GM10248 (cell line): ENCODE data around the gene GNAS-AS1.

Experiments used
- CTCF ChIA-PET: fragments of 300-600 bp; sonication (Branson Sonifier 250); formaldehyde crosslinking; extraction: SDS; loops from one replicate; lab custom pipeline; 2021; ENCODE audit warnings: antibody characterized with exemption; lab: Yijun Ruan, JAX
- POLR2A ChIA-PET: fragments of 350-650 bp; sonication (Branson Sonifier 250); formaldehyde crosslinking; extraction: SDS; loops from one replicate; lab custom pipeline; 2020; ENCODE audit warnings: antibody characterized with exemption; lab: Yijun Ruan, JAX
- DNase-seq: peaks from one replicate; pipeline ENCODE4 v3.0.0; 2012; ENCODE audit errors: extremely low spot score
- CTCF ChIP-seq: IDR thresholded peaks from 2 replicates; pipeline ENCODE4 v1.5.1; 2012; ENCODE audit warnings: mild to moderate bottlenecking, low read depth; ENCODE audit errors: extremely low read depth, missing control alignments, control extremely low read depth

Gene GNAS-AS1

GRCh38 chr20:58810116-58810878 is 40.4 kb downstream of the GNAS-AS1 start:
- DNase-seq, result no peak
- ChIA-PET POLR2A (no interaction called here), CTCF (no interaction called here)
- TF ChIP-seq CTCF, result no peak

- ChIA-PET POLR2A (no interaction called here), CTCF (no interaction called here)
- TF ChIP-seq CTCF, result no peak
- DNase-seq, result no peak
Observed at GRCh38 chr20:58808271-58809046, 42.2 kb downstream of the GNAS-AS1 start.

GRCh38 chr20:58807801-58808200 is 42.9 kb downstream of the GNAS-AS1 start:
- DNase-seq, result no peak
- CTCF ChIA-PET, result no interaction called here
- TF ChIP-seq CTCF, result no peak
- POLR2A ChIA-PET, result no interaction called here

GRCh38 chr20:58803533-58803932 is 47.2 kb downstream of the GNAS-AS1 start:
- TF ChIP-seq CTCF, result no peak
- DNase-seq, result no peak
- CTCF ChIA-PET, result no interaction called here
- POLR2A ChIA-PET, result no interaction called here

DNA sequence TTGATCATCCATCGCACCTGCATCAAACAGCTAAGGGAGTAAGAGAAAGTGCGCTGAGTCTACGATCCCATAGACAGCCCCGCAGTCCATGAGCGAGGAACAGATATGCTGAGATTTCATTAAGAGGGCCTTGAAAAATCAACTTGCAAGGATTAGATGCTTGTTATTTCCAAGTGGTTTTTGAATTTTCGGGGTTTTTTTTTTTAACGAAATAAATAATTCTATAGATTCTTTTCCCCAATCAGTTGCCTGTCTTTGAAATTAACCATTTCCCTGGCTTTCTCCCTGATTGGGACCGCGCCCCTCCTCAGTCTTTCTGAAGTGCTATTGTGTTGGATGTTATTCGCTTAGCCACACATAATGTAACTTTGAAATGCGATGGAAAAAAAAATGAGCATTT is 48.6 kb downstream of the GNAS-AS1 start:
- CTCF ChIA-PET, result interaction anchor here (0.8 kb wide), 1 partner anchor 11 kb away, joined by 3 read pairs; no protein-coding TSS in a partner anchor
- POLR2A ChIA-PET, result no interaction called here
- no peak for TF ChIP-seq CTCF
- no peak for DNase-seq

DNA sequence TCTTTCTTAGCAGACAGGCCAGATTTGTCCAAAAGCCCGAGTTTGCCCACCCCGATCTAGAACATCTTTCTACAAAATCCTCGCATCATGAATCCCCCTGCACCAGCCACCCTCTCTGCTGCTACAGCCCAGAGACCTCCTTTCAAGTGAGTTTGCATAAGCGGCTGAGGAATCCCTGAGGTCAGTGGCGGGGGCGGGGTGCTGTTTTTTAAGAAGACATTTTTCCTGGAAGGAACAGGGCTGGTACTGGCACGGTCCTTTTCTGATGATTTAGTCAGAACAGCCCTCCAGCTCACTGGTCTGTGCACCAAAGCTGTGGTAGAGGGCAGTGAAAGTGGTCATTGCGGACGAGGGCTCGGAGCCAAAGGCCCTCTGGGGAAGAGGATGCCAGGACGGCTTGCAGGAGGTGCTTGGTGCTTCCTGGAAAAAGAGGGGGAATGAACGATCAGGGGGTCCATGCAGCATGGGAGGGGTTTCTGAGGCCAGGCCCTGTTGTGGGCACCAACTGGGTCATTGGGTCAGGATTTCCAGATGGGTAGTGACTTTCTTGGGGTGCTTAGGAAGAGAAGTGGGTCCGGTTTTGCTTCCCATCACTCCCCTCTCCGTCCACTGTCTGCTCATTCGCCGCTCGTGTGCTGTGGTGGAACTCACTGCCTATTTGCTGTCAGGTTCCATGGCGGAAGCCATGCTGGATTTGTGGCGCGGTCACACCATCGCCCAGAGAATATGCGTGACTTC is 50.4 kb downstream of the GNAS-AS1 start:
- ChIA-PET CTCF (no interaction called here), POLR2A (no interaction called here)
- DNase-seq, result no peak
- TF ChIP-seq CTCF, result no peak
